Left ventricle myocardium superior (tissue), 1 donor: ENCODE data around the gene HLA-B. TPM values are rescaled to one million over a fixed set of nuclear protein-coding genes. Genes with fewer than 3 reads are reported as not detected.

Experiments
- ATAC-seq: fragments of 200-7000 bp; cut with Tn5 transposase; one replicate; pipeline ENCODE4 v1.9.1; 2020; ENCODE audit warnings: mild to moderate bottlenecking, moderate library complexity
- DNase-seq: peaks from one replicate; pipeline ENCODE4 v3.0.0-alpha.2; 2020
- intact Hi-C: fragments of 100-400 bp; cut with micrococcal nuclease; formaldehyde crosslinking; loops from one replicate; pipeline ENCODE4 v1.11.0; 2022
- microRNA-seq: library from miRNA; unstranded; fragments of <30 nt; microRNA quantifications from one replicate; pipeline ENCODE4 v1.2.0, GENCODE V29; 2020; ENCODE audit warnings: borderline number of aligned reads
- total RNA-seq: library from RNA; stranded (reverse); fragmentation: NEBNext Ultra II Directional; extraction: Animal tissue kit (Norgen Biotek cat#: 25700); gene quantifications from one replicate; pipeline ENCODE4 v1.2.1, GENCODE V29; 2021
- donor health status: DM: no; HTN: yes; CAD: no; lungs with severe emphysema.

Gene HLA-B
- total RNA-seq, 1 donor from 2014 or later: 431 TPM

DNA sequence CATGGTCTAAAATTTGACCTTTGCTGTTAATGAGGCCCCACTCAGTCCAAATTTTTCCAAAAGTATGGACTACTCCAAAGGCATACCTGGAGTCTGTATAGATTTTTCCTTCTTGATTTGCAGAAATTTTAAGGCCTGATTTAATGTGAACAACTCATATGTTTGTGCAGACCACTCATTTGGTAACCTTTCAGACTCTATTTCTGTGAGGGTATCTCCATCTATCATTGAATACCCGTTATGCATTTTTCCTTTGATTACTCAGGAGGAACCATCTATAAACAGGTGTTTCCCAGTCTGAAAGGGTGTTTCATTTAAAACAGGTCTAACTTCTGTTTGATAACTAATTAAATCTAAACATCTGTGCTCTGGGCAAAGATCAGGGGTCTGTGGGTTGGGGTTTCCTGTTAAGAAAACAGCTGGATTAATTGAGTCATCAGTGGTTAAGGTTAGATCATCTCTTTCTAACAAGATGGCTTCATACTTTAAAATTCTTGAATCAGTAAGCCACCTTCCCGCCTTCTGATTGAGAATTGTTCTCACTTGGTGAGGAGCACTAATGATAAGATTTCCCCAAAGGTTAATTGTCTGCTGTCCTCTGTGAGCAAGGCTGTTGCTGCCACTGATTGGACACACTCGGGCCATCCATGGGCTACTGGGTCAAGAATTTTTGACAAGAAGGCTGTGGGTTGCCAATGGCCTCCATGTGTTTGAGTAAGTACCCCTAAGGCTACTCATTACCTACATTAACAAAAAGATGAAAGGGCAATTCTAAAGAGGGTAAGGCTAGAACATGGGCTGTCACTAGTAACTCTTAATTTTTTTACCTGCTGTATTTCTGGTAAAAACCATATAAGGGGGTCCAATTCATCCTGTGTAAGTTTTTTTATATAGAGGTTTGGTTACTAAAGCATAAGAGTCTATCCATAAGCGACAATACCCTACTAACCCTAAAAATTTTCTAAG, 24.1 kb downstream of the HLA-B start:
- intact Hi-C loops: no loop called here
- ATAC-seq (no peak), DNase-seq (no peak)

DNA sequence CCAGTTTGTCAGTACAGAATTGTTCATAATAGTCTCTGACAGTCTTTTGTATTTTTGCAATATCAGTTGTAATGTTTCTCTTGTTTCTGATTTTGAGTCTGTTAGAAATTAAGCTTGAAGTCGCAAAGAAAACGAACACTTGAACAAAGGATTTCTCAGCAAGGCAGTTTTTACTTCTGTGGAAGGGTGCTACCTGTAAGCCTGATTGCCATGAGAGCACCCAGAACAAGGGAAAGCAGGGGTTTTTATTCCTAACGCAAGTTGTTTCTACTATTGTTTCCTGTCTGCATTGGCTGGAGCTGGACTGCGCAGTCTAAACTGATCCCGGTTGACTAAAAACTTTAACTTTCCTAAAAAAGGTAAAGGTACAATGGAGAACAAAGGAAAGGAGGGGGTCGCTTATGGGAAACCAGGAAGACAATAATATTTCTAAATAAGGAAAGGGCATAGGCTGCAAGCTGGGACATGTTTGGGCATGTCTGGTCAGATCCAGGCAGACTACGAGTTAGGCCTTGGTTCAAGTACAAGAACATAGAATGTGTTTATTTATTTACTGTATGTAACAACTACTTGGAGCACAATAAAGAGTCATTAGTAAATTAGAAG, 28.5 kb downstream of the HLA-B start:
- ATAC-seq (no peak), DNase-seq (no peak)
- intact Hi-C loops: no loop called here

- ATAC-seq (no peak), DNase-seq (no peak)
- intact Hi-C loops: no loop called here
These were observed 35.2 kb downstream of the HLA-B start for GRCh38 chr6:31321820-31322219.

DNA sequence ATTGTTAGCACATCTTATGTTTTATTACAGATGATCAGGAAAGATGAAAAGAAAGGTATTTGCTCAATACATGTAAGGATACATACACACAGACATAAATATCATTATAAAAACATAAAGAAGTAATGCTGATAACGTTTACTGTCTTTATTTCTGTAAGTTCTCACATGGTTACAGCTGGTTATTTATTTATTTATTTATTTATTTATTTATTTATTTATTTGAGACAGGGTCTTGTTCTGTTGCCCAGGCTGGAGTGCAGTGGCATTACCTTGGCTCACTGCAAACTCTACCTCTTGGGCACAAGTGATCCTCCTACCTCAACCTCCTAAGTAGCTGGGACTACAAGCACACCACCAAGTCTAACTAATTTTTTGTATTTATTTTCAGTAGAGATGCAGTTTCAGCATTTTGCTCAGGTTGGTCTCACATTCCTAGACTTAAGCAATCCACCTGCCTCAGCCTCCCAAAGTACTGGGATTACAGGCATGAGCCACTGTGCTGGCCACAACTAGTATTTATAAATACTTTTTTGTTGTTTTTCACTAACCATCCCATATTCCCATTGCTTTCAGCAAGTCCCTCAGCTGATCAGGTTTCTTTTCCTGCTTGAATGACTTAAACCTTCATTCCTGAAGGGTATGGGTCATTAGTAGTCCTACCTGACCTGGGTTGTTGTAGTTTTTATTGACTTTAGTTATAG, 35.8 kb downstream of the HLA-B start:
- intact Hi-C loops: no loop called here
- DNase-seq: no peak
- ATAC-seq: no peak

GRCh38 chr6:31317036-31317435, 39.9 kb downstream of the HLA-B start:
- DNase-seq (no peak), ATAC-seq (no peak)
- intact Hi-C loops: no loop called here

DNA sequence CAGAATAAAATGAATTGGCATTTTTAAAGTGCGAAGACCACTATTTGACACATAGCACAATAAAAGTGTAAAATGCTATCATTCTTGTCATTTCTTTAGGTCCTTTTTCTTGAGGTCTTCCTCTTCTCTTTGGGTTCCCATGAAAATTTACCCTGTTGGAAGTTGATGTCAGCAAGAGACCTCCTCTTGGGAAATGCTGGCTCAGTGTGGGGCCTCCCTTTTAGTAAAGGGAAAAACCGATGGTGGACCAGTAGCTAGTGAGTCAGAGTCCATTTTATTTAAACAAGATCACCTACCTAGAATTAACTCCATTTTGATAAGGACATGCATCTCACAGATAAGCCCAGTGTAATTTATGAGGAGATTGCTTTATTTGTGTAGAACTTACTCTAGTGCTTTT, 47.3 kb downstream of the HLA-B start:
- intact Hi-C loops: no loop called here
- DNase-seq (no peak), ATAC-seq (no peak)

DNA sequence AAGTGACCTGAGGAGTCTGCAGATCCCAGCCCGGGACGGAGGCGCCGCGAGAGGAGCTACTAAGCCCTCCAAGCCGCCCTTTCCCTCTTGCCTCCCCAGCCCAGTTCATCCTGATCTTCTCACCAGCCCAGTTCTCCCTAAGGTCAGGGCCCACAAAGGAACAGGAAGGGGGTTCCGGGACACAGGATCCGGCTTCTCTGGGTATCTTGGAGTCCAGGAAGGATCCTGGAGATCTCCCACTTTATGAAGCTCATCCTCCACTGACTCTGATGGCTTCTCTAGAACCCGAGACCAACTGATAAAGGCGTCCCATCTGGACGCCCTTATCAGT, 48.2 kb downstream of the HLA-B start:
- intact Hi-C loops: no loop called here
- ATAC-seq (no peak), DNase-seq (no peak)

DNA sequence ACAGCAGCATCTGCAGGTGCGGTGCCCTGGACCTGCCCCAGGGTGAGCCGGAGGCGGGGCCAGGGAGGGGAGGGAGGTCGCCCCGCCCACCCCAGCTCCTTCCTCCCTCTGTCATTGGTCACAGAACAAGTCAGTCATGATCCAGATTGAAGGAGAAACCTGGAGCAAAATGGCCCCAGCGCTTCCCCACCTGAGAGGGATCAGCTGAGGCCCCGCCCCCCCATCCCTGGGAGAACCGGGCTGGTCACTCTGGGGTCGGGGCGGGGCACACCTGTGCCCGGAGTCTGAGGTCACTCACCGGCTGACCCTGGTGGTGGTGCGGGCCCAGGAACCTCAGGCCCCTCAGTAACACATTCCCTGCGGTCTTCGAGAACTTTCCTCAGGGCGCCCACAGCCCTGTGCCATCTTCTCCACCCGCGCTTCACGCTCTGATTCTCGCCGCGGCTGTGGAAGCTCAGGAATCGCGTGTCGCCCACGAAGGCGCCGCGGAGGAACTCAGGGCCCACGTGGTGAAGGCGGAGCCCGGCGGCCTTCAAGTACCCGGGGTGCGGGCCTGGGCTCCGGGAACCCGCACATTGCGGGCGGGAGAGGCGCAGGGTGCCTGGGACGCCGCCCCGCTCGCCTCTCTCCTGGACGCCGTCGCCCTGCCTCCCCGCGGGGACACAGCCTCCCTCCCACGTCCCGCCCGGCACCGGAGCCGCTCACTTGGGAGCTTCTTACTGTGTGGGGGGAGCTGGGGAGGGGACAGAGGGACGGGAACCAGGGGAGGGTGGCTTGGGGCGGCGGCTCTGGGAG, 48.7 kb downstream of the HLA-B start:
- DNase-seq: peak; percentile 39
- intact Hi-C loops: no loop called here
- ATAC-seq: peak; percentile 33

DNA sequence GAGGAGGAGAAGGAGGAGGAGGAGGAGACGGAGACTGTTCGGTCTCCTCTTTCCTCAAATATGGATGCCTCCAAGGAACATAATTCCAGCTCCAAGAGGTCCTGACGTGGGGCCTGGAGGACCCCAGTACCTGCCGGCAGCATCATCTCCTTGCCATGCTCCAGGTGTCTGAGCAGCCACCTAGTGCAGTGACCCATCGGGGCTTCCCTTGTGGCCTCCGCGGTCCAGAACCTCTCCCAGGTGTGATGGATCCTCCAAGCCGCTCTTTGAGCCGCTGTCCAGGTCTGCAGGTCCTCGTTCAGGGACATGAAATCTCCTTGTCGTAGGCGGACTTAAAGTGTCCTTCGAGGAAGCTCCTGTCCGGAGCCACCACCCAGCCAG, 49.3 kb downstream of the HLA-B start:
- ATAC-seq (no peak), DNase-seq (no peak)
- intact Hi-C loops: no loop called here

GRCh38 chr6:31305703-31306219, 51.2 kb downstream of the HLA-B start:
- no peak for DNase-seq
- intact Hi-C loops: no loop called here
- no peak for ATAC-seq

DNA sequence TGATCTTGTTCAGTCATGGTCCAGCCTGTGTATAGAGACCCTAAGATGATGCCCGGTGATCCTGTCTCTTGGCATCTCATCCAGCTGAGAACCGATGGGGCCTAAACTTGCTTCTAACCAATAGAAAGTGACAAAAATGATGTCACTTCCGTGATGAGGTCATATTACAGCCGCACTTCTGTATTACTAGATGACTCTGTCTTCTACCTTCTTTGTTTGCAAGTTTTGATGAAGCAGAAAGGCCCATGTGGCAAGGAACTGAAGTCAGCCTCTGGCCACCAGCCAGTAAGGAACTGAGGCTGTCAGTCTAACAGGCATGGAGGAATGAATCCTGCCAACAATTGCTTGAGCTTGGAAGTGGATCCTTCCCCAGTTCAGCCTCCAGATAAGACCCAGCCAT, 52.3 kb downstream of the HLA-B start:
- intact Hi-C loops: no loop called here
- ATAC-seq (no peak), DNase-seq (no peak)

Small RNA genes lying within 50 kb of the gene (microRNA-seq; reads per million reads assigned to microRNA genes)
- gene MIR6891: not detected

Other genes with a start within 250 kb of the HLA-B start
- not detected for gene C6orf15, start 244.6 kb downstream of the HLA-B start, total RNA-seq
- 1.5 TPM for gene PSORS1C1, start 242.4 kb downstream of the HLA-B start, total RNA-seq
- gene CDSN, start 236.7 kb downstream of the HLA-B start, total RNA-seq: not detected
- not detected for gene PSORS1C2, start 218.1 kb downstream of the HLA-B start, total RNA-seq
- 11.2 TPM for gene CCHCR1, start 199.4 kb downstream of the HLA-B start, total RNA-seq
- gene TCF19, start 198.6 kb downstream of the HLA-B start, total RNA-seq: 5.6 TPM
- gene POU5F1, start 186.5 kb downstream of the HLA-B start, total RNA-seq: 0.67 TPM
- gene HLA-C, start 85.1 kb downstream of the HLA-B start, total RNA-seq: 167 TPM
- 10.3 TPM for gene MICA, start 46.4 kb upstream of the HLA-B start, total RNA-seq
- gene MICB, start 141.0 kb upstream of the HLA-B start, total RNA-seq: 1.7 TPM
- gene MCCD1, start 171.8 kb upstream of the HLA-B start, total RNA-seq: not detected
- gene DDX39B, start 184.8 kb upstream of the HLA-B start, total RNA-seq: 176 TPM
- 2.1 TPM for gene ATP6V1G2, start 189.4 kb upstream of the HLA-B start, total RNA-seq
- 12.7 TPM for gene NFKBIL1, start 190.4 kb upstream of the HLA-B start, total RNA-seq
- not detected for gene LTA, start 215.1 kb upstream of the HLA-B start, total RNA-seq
- gene TNF, start 218.4 kb upstream of the HLA-B start, total RNA-seq: 0.35 TPM
- gene LTB, start 225.2 kb upstream of the HLA-B start, total RNA-seq: 0.40 TPM
- 6.9 TPM for gene LST1, start 229.1 kb upstream of the HLA-B start, total RNA-seq
- gene NCR3, start 235.8 kb upstream of the HLA-B start, total RNA-seq: not detected